K562 (cell line): Measurements from ENCODE around the gene CPSF2. TPM values are rescaled to one million over a fixed set of nuclear protein-coding genes. Genes with fewer than 3 reads are reported as not detected.

ENCODE experiments used
- ATAC-seq: fragments of 200-7000 bp; cut with Tn5 transposase; 3 replicates; pipeline ENCODE4 v1.9.1; 2020; ENCODE audit warnings: moderate library complexity
- BruUV-seq: library from RNA; stranded (reverse); fragments of 400-500 nt; replicated peaks from 2 replicates; lab custom pipeline; 2021; lab: Mats Ljungman, UMichigan
- CTCF ChIA-PET: fragments of 300-600 bp; formaldehyde crosslinking; extraction: SDS; loops from one replicate; lab custom pipeline; 2021; ENCODE audit warnings: low intra/inter-chr PET ratio; lab: Yijun Ruan, JAX
- POLR2A ChIA-PET: fragments of 300-600, 350-650 bp; sonication (Branson Sonifier 250); formaldehyde crosslinking; extraction: SDS; loops from one replicate; lab custom pipeline; 2021; ENCODE audit warnings: antibody characterized with exemption, inconsistent platforms; lab: Yijun Ruan, JAX
- DNase-seq, 4 experiments: peaks; one replicate each; pipeline versions ENCODE4 v3.0.0 to v3.0.0-alpha.2; 2011 to 2018; ENCODE audit warnings: low spot score in 3 of 4, mixed read lengths in 3 of 4; ENCODE audit errors: extremely low read depth in 1 of 4
- FAIRE-seq: peaks from 2 replicates; lab custom pipeline; 2011; peaks lifted over from hg19 to GRCh38; lab: Jason Lieb, UNC
- H2AFZ ChIP-seq: 2 replicates; pipeline ENCODE4 v1.6.0; 2011; ENCODE audit warnings: low read depth, low read length, control low read depth, inconsistent platforms
- H3K27ac ChIP-seq: fragments of 200-600 bp; 3 replicates; pipeline ENCODE4 v1.8.0; 2011; ENCODE audit warnings: low read depth, mild to moderate bottlenecking, control low read depth, inconsistent platforms, low read length, moderate library complexity, mixed read lengths; ENCODE audit errors: extremely low read depth
- H3K27me3 ChIP-seq, 2 experiments: fragments of 300-600 bp in 1 of 2; 2 replicates in 1 of 2; 3 replicates in 1 of 2; pipeline versions ENCODE4 v1.6.0 to v1.8.0; 2011; ENCODE audit warnings: inconsistent platforms in 2 of 2, low read length in 2 of 2, mild to moderate bottlenecking in 1 of 2, mixed read lengths in 1 of 2, moderate library complexity in 1 of 2; ENCODE audit not compliant: control insufficient read depth in 2 of 2, insufficient read depth in 2 of 2
- H3K36me3 ChIP-seq: fragments of 300-600 bp; 3 replicates; pipeline ENCODE4 v1.8.0; 2011; ENCODE audit warnings: mild to moderate bottlenecking, low read length, inconsistent platforms; ENCODE audit not compliant: control insufficient read depth, insufficient read depth
- H3K4me1 ChIP-seq, 2 experiments: fragments of 200-600 bp in 1 of 2; replicated peaks in 1 of 2; 2 replicates in 1 of 2; 3 replicates in 1 of 2; pipeline versions ENCODE4 v1.5.1 to v1.8.0; 2011; ENCODE audit warnings: inconsistent platforms in 2 of 2, low read length in 2 of 2, mild to moderate bottlenecking in 1 of 2, mixed read lengths in 1 of 2, moderate library complexity in 1 of 2; ENCODE audit not compliant: control insufficient read depth in 2 of 2, insufficient read depth in 2 of 2
- H3K4me2 ChIP-seq: 2 replicates; pipeline ENCODE4 v1.6.1; 2011; ENCODE audit warnings: low read length, control low read depth, inconsistent platforms, mixed read lengths; ENCODE audit not compliant: insufficient read depth
- H3K4me3 ChIP-seq: fragments of 200-600 bp; sonication (generic), shearing (Covaris generic); 2 replicates; pipeline ENCODE4 v1.5.1; 2016; ENCODE audit warnings: control low read depth, inconsistent platforms
- H3K79me2 ChIP-seq: fragments of 200-600 bp; 3 replicates; pipeline ENCODE4 v1.8.0; 2011; ENCODE audit warnings: low read length, inconsistent platforms; ENCODE audit not compliant: control insufficient read depth, insufficient read depth
- H3K9ac ChIP-seq, 2 experiments: 2 replicates each; pipeline versions ENCODE4 v1.6.0 to v1.6.1; 2011; ENCODE audit warnings: low read depth in 2 of 2, low read length in 2 of 2, control low read depth in 1 of 2, inconsistent platforms in 1 of 2, mild to moderate bottlenecking in 1 of 2, mixed read lengths in 1 of 2; ENCODE audit not compliant: insufficient read depth in 1 of 2
- H3K9me1 ChIP-seq: one replicate; pipeline ENCODE4 v1.6.0; 2011; ENCODE audit warnings: inconsistent platforms, mild to moderate bottlenecking, low read length, moderate library complexity; ENCODE audit not compliant: control insufficient read depth, insufficient read depth
- H3K9me3 ChIP-seq: replicated peaks from 2 replicates; pipeline ENCODE4 v1.5.1; 2011; ENCODE audit warnings: low read depth, low read length, inconsistent platforms; ENCODE audit not compliant: control insufficient read depth, insufficient read depth
- H4K20me1 ChIP-seq: replicated peaks from 2 replicates; pipeline ENCODE4 v1.6.1; 2011; ENCODE audit warnings: low read length, inconsistent platforms, mixed read lengths; ENCODE audit not compliant: control insufficient read depth, insufficient read depth
- C11orf30 ChIP-seq: fragments of 450-650 bp; IDR thresholded peaks from 2 replicates; pipeline ENCODE4 v1.6.1; 2016; ENCODE audit warnings: low read depth, mild to moderate bottlenecking
- GABPB2 ChIP-seq: fragments of 250-450 bp; sonication (Bioruptor Pico); conservative IDR thresholded peaks from 2 replicates; pipeline ENCODE4 v1.5.1; 2021; ENCODE audit warnings: mild to moderate bottlenecking
- HMG20A ChIP-seq: fragments of 450-650 bp; formaldehyde crosslinking; conservative IDR thresholded peaks from 2 replicates; pipeline ENCODE4 v1.4.0; 2020; ENCODE audit warnings: mild to moderate bottlenecking, mixed read lengths
- MTF1 ChIP-seq: fragments of 250-450 bp; sonication (Bioruptor Pico); IDR thresholded peaks from 2 replicates; pipeline ENCODE4 v1.9.0; 2021; ENCODE audit warnings: moderate library complexity, mild to moderate bottlenecking, inconsistent platforms, borderline replicate concordance
- NFATC3 ChIP-seq: fragments of 450-650 bp; IDR thresholded peaks from 2 replicates; pipeline ENCODE4 v1.6.1; 2017; ENCODE audit warnings: mild to moderate bottlenecking
- PHF20 ChIP-seq: fragments of 450-650 bp; IDR thresholded peaks from 2 replicates; pipeline ENCODE4 v1.6.1; 2018; ENCODE audit not compliant: partially characterized antibody
- SIX5 ChIP-seq, 2 experiments: IDR thresholded peaks; 2 replicates each; pipeline ENCODE4 v1.6.1; 2011; ENCODE audit warnings: low read length in 2 of 2, borderline replicate concordance in 1 of 2, low read depth in 1 of 2, mild to moderate bottlenecking in 1 of 2, moderate library complexity in 1 of 2; ENCODE audit not compliant: insufficient read depth in 1 of 2
- SMARCE1 ChIP-seq: fragments of 450-650 bp; IDR thresholded peaks from 2 replicates; pipeline ENCODE4 v1.7.1; 2016; ENCODE audit warnings: mild to moderate bottlenecking
- ZBED1 ChIP-seq: IDR thresholded peaks from 2 replicates; pipeline ENCODE4 v1.6.1; 2014
- in situ Hi-C: fragments of 300-500 bp; cut with MboI; formaldehyde crosslinking; loops from 4 replicates; pipeline ENCODE4 v1.15.0; 2018; ENCODE audit warnings: inconsistent platforms, mixed read lengths
- intact Hi-C: fragments of 100-400 bp; cut with micrococcal nuclease; formaldehyde crosslinking; loops from 2 replicates; pipeline ENCODE4 v1.14.2; 2022
- polyA plus RNA-seq, 8 experiments: library from polyadenylated mRNA; depleted of rRNA in 4 of 8; stranded (reverse) in 5 of 8; unstranded in 3 of 8; fragments of >200 nt; fragmentation: Nextera tagmentation in 2 of 8; fragmentation: Illumina TruSeq in 1 of 8; extraction: Ambion mirVana in 2 of 8; extraction: Trizol in 1 of 8; gene quantifications; 2 replicates each; pipeline versions ENCODE4 v1.2.1 to v1.2.3, GENCODE V29; 2011 to 2014; ENCODE audit warnings: inconsistent platforms in 1 of 8, missing spikeins in 1 of 8
- total RNA-seq, 7 experiments: library from RNA; depleted of rRNA in 6 of 7; stranded (reverse); fragments of >200 nt in 6 of 7; fragmentation: Illumina TruSeq in 2 of 7; extraction: Trizol in 2 of 7; gene quantifications; 2 replicates each; pipeline versions ENCODE4 v1.2.1 to v1.2.3, GENCODE V29; 2011 to 2021; ENCODE audit warnings: low replicate concordance in 1 of 7
- TF ChIP-seq, protein P1 (sequence below), 3 experiments: fragments of 200-800 bp in 1 of 3; fragments of 250-450 bp in 1 of 3; fragments of 450-650 bp in 1 of 3; sonication (Bioruptor Pico) in 1 of 3; sonication (Bioruptor generic) in 1 of 3; formaldehyde crosslinking in 1 of 3; IDR thresholded peaks; 2 replicates each; pipeline versions ENCODE4 v1.6.1 to v1.8.0; 2016 to 2022; ENCODE audit warnings: mild to moderate bottlenecking in 2 of 3, missing genetic modification characterization in 2 of 3, missing compliant biosample characterization in 1 of 3, moderate library complexity in 1 of 3

CPSF2 gene
- total and polyA plus RNA-seq, 9 of the 15 experiments (the other 6 are each of a cell fraction or from before 2014, with no cell fraction given) = 20.8 to 71.3 (median 49.0) TPM

DNA sequence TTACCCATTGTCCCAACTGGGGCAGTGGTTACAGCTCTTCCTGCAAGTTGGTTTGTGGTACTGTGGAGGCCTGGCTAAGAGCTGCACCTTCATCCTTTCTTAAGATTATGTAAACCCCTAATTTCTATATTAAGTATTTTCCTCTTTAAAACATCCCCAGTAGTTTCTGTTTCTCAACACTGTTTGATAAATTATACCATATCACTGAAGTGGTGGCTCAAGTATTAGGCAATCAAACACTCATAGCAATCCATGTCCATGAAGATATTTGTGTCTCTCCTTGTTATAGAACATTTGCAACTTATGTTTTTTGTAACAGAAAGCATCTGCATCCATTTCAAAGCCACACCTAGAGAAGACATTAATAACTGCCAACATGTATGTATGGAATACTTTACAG is 47.2 kb upstream of the CPSF2 start:
- intact Hi-C loops = no loop called here
- DNase-seq (no peak), ATAC-seq (no peak), FAIRE-seq (no peak)
- CTCF ChIA-PET = no interaction called here
- Histone ChIP-seq H3K4me1 (no peaks in the 10 kb centered on the region), H3K9me3 (no peaks in the 10 kb centered on the region), H3K9ac (no peak overlapping the region), H3K4me3 (no peak overlapping the region), H3K79me2 (no peaks in the 10 kb centered on the region), H3K4me2 (no peak overlapping the region), H4K20me1 (no peaks in the 10 kb centered on the region), H3K9me1 (no peaks in the 10 kb centered on the region), H3K27ac (no peak overlapping the region), H2AFZ (no peak overlapping the region), H3K36me3 (peaks cover 8% of the 10 kb centered on the region; the same call in 1 of the 3 replicates), H3K27me3 (no peaks in the 10 kb centered on the region)
- POLR2A ChIA-PET = interaction anchor here (0.6 to 0.9 kb wide), 2 partner anchors 15 to 176 kb away, joined by 3 read pairs; no protein-coding TSS in a partner anchor
- in situ Hi-C loops = no loop called here
- TF ChIP-seq MTF1 (CRISPR knock-in tag) = no peak
- no peak for TF ChIP-seq NFATC3
- TF ChIP-seq ZBED1 = no peak
- TF ChIP-seq HMG20A (CRISPR knock-in tag) = no peak
- no peak for TF ChIP-seq SIX5 (IDR thresholded peaks at IDR 0.05; ENCODE audit: borderline replicate concordance in 1 of 2, insufficient read depth in 1 of 2, low read depth in 1 of 2, low read length in 2 of 2)
- no peak for TF ChIP-seq PHF20
- TF ChIP-seq SMARCE1 = no peak
- no peak for TF ChIP-seq C11orf30
- no peak for TF ChIP-seq GABPB2 (CRISPR knock-in tag)
- TF ChIP-seq, protein P1, sequence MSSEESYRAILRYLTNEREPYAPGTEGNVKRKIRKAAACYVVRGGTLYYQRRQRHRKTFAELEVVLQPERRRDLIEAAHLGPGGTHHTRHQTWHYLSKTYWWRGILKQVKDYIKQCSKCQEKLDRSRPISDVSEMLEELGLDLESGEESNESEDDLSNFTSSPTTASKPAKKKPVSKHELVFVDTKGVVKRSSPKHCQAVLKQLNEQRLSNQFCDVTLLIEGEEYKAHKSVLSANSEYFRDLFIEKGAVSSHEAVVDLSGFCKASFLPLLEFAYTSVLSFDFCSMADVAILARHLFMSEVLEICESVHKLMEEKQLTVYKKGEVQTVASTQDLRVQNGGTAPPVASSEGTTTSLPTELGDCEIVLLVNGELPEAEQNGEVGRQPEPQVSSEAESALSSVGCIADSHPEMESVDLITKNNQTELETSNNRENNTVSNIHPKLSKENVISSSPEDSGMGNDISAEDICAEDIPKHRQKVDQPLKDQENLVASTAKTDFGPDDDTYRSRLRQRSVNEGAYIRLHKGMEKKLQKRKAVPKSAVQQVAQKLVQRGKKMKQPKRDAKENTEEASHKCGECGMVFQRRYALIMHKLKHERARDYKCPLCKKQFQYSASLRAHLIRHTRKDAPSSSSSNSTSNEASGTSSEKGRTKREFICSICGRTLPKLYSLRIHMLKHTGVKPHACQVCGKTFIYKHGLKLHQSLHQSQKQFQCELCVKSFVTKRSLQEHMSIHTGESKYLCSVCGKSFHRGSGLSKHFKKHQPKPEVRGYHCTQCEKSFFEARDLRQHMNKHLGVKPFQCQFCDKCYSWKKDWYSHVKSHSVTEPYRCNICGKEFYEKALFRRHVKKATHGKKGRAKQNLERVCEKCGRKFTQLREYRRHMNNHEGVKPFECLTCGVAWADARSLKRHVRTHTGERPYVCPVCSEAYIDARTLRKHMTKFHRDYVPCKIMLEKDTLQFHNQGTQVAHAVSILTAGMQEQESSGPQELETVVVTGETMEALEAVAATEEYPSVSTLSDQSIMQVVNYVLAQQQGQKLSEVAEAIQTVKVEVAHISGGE (CRISPR knock-in tag; IDR thresholded peaks at IDR 0.05) = no peak
- no TSS peak for BruUV-seq
